Ammon's horn (tissue), 1 donor: Measurements from ENCODE around the gene ZBTB22.

Source experiments
- DNase-seq: peaks from one replicate; pipeline ENCODE4 v3.0.0-alpha.2; 2016; ENCODE audit warnings: low spot score

The ZBTB22 gene

DNA sequence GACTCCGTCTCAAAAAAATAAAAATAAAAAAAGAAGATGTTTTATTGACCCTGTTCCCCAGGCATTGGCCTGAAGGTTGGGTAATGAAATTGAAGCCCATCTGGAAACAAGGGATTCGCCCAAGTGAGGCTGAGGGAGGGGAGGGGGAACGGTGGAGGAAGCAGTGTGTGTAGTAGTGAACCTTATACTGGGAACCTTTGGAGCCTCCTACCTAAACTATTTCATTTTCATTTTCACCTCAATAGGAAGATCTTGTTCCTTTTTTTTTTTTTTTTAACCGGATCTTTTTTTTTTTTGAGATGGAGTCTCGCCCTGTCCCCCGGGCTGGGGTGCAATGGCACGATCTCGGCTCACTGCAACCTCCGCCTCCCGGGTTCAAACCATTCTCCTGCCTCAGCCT is 13.2 kb upstream of the ZBTB22 start:
- DNase-seq: no peak

DNA sequence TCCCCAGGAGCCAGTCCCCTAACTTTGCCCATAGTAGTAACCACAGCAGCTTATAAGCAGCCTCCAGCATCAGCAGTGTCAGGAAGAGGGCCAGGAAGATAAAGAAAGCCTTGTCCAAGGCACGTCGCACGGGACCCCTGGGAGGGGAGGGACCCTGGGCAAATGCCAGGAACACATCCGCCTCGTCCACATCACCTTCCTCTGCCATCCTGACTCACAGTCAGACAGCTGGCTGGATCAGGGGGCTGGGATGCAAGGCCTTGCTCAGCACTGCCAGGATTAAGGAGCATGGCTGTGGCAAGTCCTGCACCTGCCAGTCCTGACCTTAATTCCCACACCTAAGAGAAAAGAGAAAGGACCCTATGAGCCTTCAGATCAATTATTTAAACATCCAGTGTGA is 11.5 kb upstream of the ZBTB22 start:
- DNase-seq: no peak

DNA sequence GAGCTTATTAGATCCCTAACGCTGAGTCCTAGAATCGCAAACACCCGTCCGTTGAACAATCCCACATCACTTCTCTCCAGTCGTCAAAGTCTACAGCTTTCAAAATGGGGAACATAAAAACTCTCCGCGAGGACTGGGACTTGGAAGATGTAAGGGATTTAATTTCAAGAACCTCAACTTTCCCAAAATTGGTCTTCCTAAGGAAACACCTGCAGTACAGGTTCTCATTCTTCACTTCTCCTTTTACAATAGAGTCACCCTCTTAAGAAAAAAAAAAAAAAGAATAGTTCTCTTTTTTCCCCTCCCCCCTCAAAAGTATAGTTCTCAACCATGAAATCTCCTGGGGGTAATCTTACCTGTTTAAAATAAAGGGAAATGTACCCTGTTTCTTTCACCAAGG is 6.6 kb upstream of the ZBTB22 start:
- DNase-seq: no peak

DNA sequence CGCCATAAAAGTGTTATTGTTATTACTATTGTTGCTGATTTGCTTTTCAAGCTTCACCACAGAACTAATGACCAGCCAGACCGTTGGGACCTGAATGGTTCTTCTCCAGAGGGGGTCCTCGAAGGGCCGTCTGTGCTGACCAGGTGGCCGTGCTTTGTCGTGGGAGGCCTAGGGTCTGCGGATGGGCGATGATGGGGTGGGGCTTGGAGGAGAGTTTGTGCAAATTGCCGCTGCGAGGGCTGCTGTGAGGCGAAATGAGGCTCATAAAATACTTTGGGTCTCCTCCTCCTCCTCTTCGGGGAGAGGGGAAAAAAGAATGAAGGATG is 6.0 kb upstream of the ZBTB22 start:
- no peak for DNase-seq

DNA sequence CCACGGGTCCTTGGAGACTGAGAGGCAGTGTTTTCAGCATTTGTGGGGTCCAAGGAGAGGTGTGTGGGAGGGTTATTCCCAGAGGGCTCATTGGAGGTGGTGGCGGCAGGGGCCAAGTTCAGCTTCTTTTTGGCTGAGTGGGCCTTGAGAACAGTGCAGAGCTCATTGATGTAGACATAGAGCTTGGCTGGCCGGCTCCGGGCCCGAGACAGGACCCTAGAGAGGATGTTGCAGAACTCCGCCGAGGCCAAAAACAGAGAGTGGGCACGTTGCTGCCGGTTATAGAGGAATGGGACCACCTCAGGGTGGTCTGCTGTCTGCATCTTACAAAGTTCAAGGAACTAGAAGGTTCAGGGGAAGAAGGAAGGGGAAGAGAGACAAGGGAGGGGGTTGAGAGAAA is 3.7 kb upstream of the ZBTB22 start:
- no peak for DNase-seq

- no peak for DNase-seq
These were observed 3.0 kb upstream of the ZBTB22 start for GRCh38 chr6:33320315-33321181.

- DNase-seq: no peak
These were observed 2.4 kb upstream of the ZBTB22 start for GRCh38 chr6:33319939-33320314.

GRCh38 chr6:33318426-33319073 is 1.0 kb upstream of the ZBTB22 start:
- DNase-seq: no peak

DNA sequence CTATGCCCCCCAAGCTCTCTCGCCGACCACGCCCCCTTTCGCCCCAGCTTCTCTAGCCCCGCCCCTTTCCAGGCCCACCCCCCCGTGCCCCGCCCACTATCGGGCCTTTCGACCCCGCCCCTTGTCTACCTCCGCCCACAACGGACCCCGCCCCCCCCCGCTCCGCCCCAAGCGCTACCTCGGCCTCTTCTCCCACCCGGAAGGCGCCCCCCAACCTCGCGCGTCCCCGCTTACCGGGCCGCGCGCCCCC is 200 bp downstream of the ZBTB22 start:
- DNase-seq: peak; percentile 41

DNA sequence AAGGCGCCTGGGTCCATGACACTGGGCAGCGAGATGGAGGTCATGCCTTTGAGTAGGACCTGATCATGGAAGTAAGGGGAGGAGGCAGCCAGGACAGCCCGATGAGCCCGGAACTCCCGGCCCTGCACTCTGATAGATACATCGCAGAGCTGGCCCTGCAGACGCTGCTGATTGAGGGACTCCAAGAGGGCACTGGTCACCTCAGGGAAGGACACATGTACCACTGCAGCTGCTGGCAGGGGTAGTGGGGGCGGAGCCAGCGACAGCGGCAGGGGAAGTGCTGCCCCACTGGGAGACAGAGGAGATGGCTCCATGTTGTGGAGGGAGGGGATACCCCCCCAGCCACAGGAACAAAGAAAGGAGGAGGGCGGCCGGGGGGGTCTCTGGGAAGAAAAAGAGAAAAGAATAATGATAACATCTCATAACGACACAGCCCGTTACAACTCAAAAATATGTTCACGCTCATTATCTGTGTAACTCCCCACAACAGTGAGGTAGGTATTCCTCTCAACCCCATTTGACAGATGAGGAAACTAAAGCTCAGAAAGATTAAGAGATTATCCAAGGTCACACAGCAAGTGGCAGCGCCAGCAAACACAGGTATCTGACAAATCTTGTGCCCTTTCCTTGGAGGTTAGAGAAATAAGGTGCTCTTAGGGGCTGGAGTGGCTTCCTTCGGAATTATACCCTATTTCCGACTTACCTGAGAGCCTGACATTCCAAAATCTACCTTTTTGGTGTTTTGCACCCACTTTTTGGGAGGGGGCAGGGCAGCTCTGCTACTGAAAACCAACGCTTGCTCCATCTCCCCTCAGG is 733 bp downstream of the ZBTB22 start:
- DNase-seq: no peak

- no peak for DNase-seq
These were observed 1.5 kb downstream of the ZBTB22 start for GRCh38 chr6:33315793-33316602.

DNA sequence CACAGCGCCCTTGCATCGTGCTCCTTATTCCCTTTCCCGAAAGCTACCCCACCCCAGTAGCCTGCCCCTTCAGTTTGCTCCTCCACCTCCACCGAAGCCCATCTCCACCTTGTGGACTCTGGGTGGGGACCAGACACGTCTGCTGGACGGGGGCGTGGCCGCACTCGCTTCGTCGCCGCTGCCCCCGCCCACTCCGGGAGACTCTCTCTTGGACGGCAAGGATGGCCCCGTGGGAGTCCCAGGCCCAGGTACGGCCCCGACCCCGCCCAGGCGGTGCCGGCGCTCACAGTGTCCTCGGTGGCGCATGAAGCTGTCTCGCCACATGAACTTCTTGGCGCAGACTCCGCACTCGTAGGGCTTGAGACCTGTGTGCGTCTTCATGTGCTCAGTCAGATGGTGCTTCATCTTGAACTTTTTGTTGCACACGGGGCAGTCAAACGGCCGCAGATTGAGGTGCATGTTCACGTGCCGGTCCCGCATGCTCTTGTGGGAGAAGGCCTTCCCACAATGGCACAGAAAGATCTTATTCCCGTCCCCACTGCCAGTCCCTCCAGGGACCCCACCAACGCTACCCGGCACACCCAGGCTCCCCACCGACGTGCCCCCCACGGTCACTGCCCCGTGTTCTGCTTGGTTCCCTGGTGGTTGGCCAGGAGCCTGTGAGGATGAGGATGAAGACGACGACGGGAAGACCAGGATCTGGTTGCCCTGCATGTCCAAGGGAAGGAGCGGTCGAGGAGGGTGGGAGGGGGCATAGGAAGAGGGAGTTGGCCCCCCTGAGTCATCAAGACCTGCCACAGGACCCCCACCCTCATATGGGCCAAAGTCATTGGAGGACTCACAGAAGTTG is 2.4 kb downstream of the ZBTB22 start:
- DNase-seq: no peak

- DNase-seq: peak; percentile 62
These were observed 3.0 kb downstream of the ZBTB22 start for GRCh38 chr6:33314515-33314942.

DNA sequence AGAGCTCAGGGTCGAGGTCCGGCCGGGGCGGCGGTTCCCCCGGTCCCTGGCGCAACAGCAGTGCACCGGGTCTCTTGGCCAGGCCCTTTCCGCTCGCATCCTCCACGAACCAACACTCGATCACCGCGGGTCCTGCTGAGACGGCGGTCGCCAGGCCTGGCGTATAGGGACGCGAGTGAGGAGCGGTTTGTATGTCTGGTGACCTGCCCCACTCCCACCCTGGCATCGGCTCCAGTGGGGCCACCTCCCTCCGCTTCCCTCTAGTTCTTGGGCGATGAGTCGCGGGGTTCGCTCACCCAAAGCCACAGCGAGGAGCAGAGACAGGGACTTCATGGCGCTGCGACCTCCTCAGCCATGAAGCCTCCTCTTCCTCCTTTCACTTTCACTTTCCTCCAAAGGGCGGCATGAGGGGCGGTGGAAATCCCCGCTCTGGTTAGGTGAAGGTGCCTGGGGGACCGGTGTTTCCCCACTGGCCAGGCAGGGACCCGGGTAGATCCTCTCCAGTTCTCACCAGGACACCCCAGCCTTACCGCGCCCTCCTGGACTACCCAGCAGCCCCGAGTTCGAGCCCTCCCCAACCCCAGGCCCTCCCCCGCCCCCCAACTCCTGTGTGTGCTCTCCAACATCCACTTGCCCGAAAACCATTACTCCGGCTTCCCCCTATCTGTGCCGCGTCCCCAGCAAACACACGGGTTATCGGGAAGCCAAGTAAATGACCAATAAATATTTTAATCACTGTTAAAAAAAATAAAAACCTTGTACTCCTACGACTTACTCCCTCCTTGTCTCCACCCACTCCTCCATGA is 3.6 kb downstream of the ZBTB22 start, which contains the start of gene TAPBP:
Gene TAPBP (minus strand): TSS at position 370 of the 806 bp plus-strand sequence. CDS start 37 bp downstream, at position 333.
- peak; percentile 73 for DNase-seq

DNA sequence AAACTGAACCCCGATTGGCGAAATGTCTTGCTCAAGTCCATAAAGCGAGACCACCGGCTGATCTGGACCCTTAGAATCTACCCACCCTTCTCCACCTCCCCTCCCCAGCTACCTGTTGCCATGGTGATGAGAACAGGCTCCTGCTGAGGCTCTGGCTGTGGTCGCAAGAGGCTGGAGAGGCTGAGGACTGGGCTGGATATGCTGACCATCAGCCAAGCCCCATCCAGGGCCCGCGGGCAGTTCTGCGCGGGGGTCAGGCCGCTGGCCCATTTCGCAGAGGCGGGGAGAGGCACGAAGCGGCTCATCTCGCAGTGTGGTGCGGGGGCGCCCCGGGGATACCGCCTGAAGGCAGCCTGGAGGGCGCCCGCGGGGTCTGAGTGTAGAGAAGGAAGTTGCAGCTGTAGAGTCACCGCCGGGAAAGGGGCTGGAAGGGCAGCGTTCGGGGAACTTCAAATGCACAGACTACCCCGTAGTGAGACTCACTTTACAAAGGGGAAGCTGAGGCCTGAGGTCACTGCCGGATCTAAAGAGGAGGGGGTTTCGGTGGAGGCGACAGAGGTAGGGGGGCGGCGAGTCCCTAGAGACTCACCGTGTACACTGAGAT is 4.3 kb downstream of the ZBTB22 start:
- peak; percentile 53 for DNase-seq

- peak; percentile 85 for DNase-seq
These were observed 5.0 kb downstream of the ZBTB22 start for GRCh38 chr6:33312361-33313104.

GRCh38 chr6:33306356-33306755 is 11.2 kb downstream of the ZBTB22 start:
- no peak for DNase-seq

GRCh38 chr6:33305052-33305451 is 12.5 kb downstream of the ZBTB22 start:
- no peak for DNase-seq

- no peak for DNase-seq
These were observed 13.3 kb downstream of the ZBTB22 start for GRCh38 chr6:33304216-33304615.
